ENCODE data around the gene GPC1. TPM values are rescaled to one million over a fixed set of nuclear protein-coding genes. Genes with fewer than 3 reads are reported as not detected.

Gene GPC1
- total and polyA plus RNA-seq, 2 of the 4 experiments (the other 2 are of a cell fraction) = 16.0 to 211 TPM

GRCh38 chr2:240411261-240412160, 24.0 kb upstream of the GPC1 start:
- CTCF ChIA-PET = no interaction called here
- intact Hi-C loops (cut with micrococcal nuclease) = no loop called here
- Histone ChIP-seq H3K4me2 (ENCODE audit: low read depth, low read length) (no peak overlapping the region), H2BK120ac (ENCODE audit: low read depth, low read length) (no peak overlapping the region), H3K4me1 (ENCODE audit: control insufficient read depth, insufficient read depth, low read length) (no peaks in the 10 kb centered on the region; the same call in 1 of the 2 replicates), H2BK15ac (ENCODE audit: low read depth, low read length) (no peak overlapping the region), H2AK5ac (ENCODE audit: low read depth, low read length) (no peak overlapping the region), H3K9me3 (ENCODE audit: control insufficient read depth, insufficient read depth, low read length) (no peaks in the 10 kb centered on the region), H3K27me3 (ENCODE audit: control insufficient read depth, insufficient read depth, low read length) (no peaks in the 10 kb centered on the region; the same call in 1 of the 2 replicates), H3K4me3 (ENCODE audit: insufficient read depth, low read depth, low read length) (no peak overlapping the region), H2AK9ac (replicated peaks; ENCODE audit: low read depth, low read length, poor library complexity) (no peak overlapping the region), H2BK5ac (ENCODE audit: low read depth, low read length, poor library complexity, severe bottlenecking) (no peak overlapping the region), H4K8ac (ENCODE audit: low read depth in 2 of 2, low read length in 2 of 2) (no peak overlapping the region), H3K9ac (ENCODE audit: low read depth, low read length) (no peak overlapping the region), H3K27ac (ENCODE audit: insufficient read depth, low read length) (no peak overlapping the region), H4K91ac (ENCODE audit: insufficient read depth, low read depth, low read length) (no peak overlapping the region), H3K18ac (ENCODE audit: low read depth, low read length) (no peak overlapping the region), H3K9me1 (ENCODE audit: insufficient read depth, low read length) (no peaks in the 10 kb centered on the region), H3K4ac (ENCODE audit: low read depth, low read length) (no peak overlapping the region), H2BK20ac (ENCODE audit: low read depth, low read length) (no peak overlapping the region), H3K23ac (ENCODE audit: low read depth, low read length) (no peak overlapping the region), H3K56ac (ENCODE audit: extremely low read depth, insufficient read depth, low read length) (no peak overlapping the region), H3K14ac (replicated peaks; ENCODE audit: low read depth, low read length) (no peak overlapping the region; the same call in 1 of the 2 replicates), H3K79me1 (ENCODE audit: low read depth in 1 of 2, low read length in 2 of 2) (no peaks in the 10 kb centered on the region), H2AFZ (replicated peaks; ENCODE audit: low read length, poor library complexity) (peak overlapping the region; percentile 73), H4K5ac (ENCODE audit: low read depth, low read length) (no peak overlapping the region), H3K36me3 (ENCODE audit: control insufficient read depth, insufficient read depth, low read length) (no peaks in the 10 kb centered on the region), H4K20me1 (ENCODE audit: insufficient read depth, low read length) (no peaks in the 10 kb centered on the region)
- DNase-seq (no peak), ATAC-seq (ENCODE audit: low read depth) (no peak)
- no TSS peak for BruUV-seq (replicated peaks)
- POLR2A ChIA-PET (ENCODE audit: unreplicated experiment) = no interaction called here
- dilution Hi-C loops (cut with HindIII; ENCODE audit: low sequenced_read_pairs, unreplicated experiment) = no loop called here
- in situ Hi-C loops (cut with MboI; ENCODE audit: low sequenced_read_pairs) = no loop called here
- no peak for TF ChIP-seq MAZ (IDR thresholded peaks at IDR 0.05; ENCODE audit: borderline replicate concordance, low read depth, low read length)
- WGBS, 2 experiments (ENCODE audit: extremely low coverage in 2 of 2, insufficient read length in 1 of 2) = 82% methylated on average over 2 of the region's 28 CpGs; no CpG with 5 or more reads in 1 of the 2 experiments
